ENCODE data around the gene GABBR2. TPM values are rescaled to one million over a fixed set of nuclear protein-coding genes. Genes with fewer than 3 reads are reported as not detected.

GABBR2 gene
- polyA plus RNA-seq, 1 of the 3 experiments (the other 2 are of a cell fraction), result not detected

GRCh38 chr9:98504298-98505282, 204.1 kb downstream of the GABBR2 start:
- no peaks in the 10 kb centered on the region; the same call in 1 of the 2 replicates for H3K27me3 ChIP-seq (ENCODE audit: insufficient read depth)
- ChIA-PET POLR2A (no interaction called here), CTCF (interaction anchor here (1.1 kb wide), 1 partner anchor 271 kb away, joined by 3 read pairs; no protein-coding TSS in a partner anchor)
- peak; percentile 44; the same call in 1 of the 2 replicates for TF ChIP-seq NFIC (IDR thresholded peaks at IDR 0.05; ENCODE audit: borderline replicate concordance)
- no peak for TF ChIP-seq MXI1 (IDR thresholded peaks at IDR 0.05; ENCODE audit: low read depth, low read length)
- TF ChIP-seq NRF1 (IDR thresholded peaks at IDR 0.05; ENCODE audit: low read depth, low read length), result no peak
- TF ChIP-seq RAD21 (IDR thresholded peaks at IDR 0.05; ENCODE audit: low read length), result no peak
- no peak for DNase-seq
- no peak overlapping the region for H3K4me3 ChIP-seq (ENCODE audit: low read depth in 2 of 2, low read length in 1 of 2)
- no peaks in the 10 kb centered on the region for H3K79me2 ChIP-seq (ENCODE audit: insufficient read depth)
- H3K4me1 ChIP-seq (ENCODE audit: control insufficient read depth in 1 of 2, insufficient read depth in 2 of 2, low read depth in 1 of 2, low read length in 1 of 2), result no peaks in the 10 kb centered on the region; a peak in 1 of 4 replicates
- H3K9me2 ChIP-seq, result no peaks in the 10 kb centered on the region
- H2AFZ ChIP-seq (ENCODE audit: low read depth), result no peak overlapping the region
- no peaks in the 10 kb centered on the region for H3K9me3 ChIP-seq
- H3K4me2 ChIP-seq, result no peak overlapping the region
- no peaks in the 10 kb centered on the region for H3F3A ChIP-seq (replicated peaks; ENCODE audit: insufficient read depth)
- H3K36me3 ChIP-seq (replicated peaks in 1 of 2; ENCODE audit: control insufficient read depth in 1 of 2, insufficient read depth in 2 of 2, low read length in 1 of 2), result no peaks in the 10 kb centered on the region
- WGBS (ENCODE audit: low lambda C conversion rate), result 47% methylated on average over 9 of the region's 9 CpGs
- no peak overlapping the region for H3K27ac ChIP-seq (ENCODE audit: low read depth in 2 of 2, low read length in 1 of 2)
- no peak overlapping the region for H3K9ac ChIP-seq
- H4K20me1 ChIP-seq (ENCODE audit: insufficient read depth), result no peaks in the 10 kb centered on the region

- WGBS (ENCODE audit: low lambda C conversion rate), result 25% methylated on average over 2 of the region's 2 CpGs
- H3F3A ChIP-seq (replicated peaks; ENCODE audit: insufficient read depth), result no peaks in the 10 kb centered on the region
- ChIA-PET POLR2A (no interaction called here), CTCF (no interaction called here)
- no peaks in the 10 kb centered on the region; a peak in 1 of 4 replicates for H3K4me1 ChIP-seq (ENCODE audit: control insufficient read depth in 1 of 2, insufficient read depth in 2 of 2, low read depth in 1 of 2, low read length in 1 of 2)
- no peak overlapping the region for H3K9ac ChIP-seq
- TF ChIP-seq RAD21 (IDR thresholded peaks at IDR 0.05; ENCODE audit: low read length) (no peak), MAX (IDR thresholded peaks at IDR 0.05; ENCODE audit: low read depth) (no peak), FOXJ3 (CRISPR knock-in tag; IDR thresholded peaks at IDR 0.05) (no peak)
- H3K9me2 ChIP-seq, result no peaks in the 10 kb centered on the region
- H3K9me3 ChIP-seq, result no peaks in the 10 kb centered on the region
- H2AFZ ChIP-seq (ENCODE audit: low read depth), result no peak overlapping the region
- no peaks in the 10 kb centered on the region for H4K20me1 ChIP-seq (ENCODE audit: insufficient read depth)
- H3K4me2 ChIP-seq, result no peak overlapping the region
- DNase-seq, result no peak
- no peak overlapping the region for H3K4me3 ChIP-seq (ENCODE audit: low read depth in 2 of 2, low read length in 1 of 2)
- H3K36me3 ChIP-seq (replicated peaks in 1 of 2; ENCODE audit: control insufficient read depth in 1 of 2, insufficient read depth in 2 of 2, low read length in 1 of 2), result no peaks in the 10 kb centered on the region
- H3K79me2 ChIP-seq (ENCODE audit: insufficient read depth), result no peaks in the 10 kb centered on the region
- H3K27ac ChIP-seq (ENCODE audit: low read depth in 2 of 2, low read length in 1 of 2), result no peak overlapping the region
- no peaks in the 10 kb centered on the region; the same call in 1 of the 2 replicates for H3K27me3 ChIP-seq (ENCODE audit: insufficient read depth)
These were observed 204.9 kb downstream of the GABBR2 start for GRCh38 chr9:98503867-98504266.

GRCh38 chr9:98502976-98503325, 205.8 kb downstream of the GABBR2 start:
- no peaks in the 10 kb centered on the region for H3K9me3 ChIP-seq
- POLR2A ChIA-PET, result no interaction called here

More at GRCh38 chr9:98502976-98503325, 205.8 kb downstream of the GABBR2 start:
- Histone ChIP-seq H3K4me2 (no peak overlapping the region), H3F3A (replicated peaks; ENCODE audit: insufficient read depth) (no peaks in the 10 kb centered on the region), H3K9ac (no peak overlapping the region), H3K36me3 (replicated peaks in 1 of 2; ENCODE audit: control insufficient read depth in 1 of 2, insufficient read depth in 2 of 2, low read length in 1 of 2) (no peaks in the 10 kb centered on the region), H3K4me3 (ENCODE audit: low read depth in 2 of 2, low read length in 1 of 2) (no peak overlapping the region), H2AFZ (ENCODE audit: low read depth) (peak overlapping the region; percentile 66; the same call in 1 of the 2 replicates), H3K79me2 (ENCODE audit: insufficient read depth) (no peaks in the 10 kb centered on the region), H3K9me2 (no peaks in the 10 kb centered on the region), H3K27me3 (ENCODE audit: insufficient read depth) (no peaks in the 10 kb centered on the region; the same call in 1 of the 2 replicates), H3K4me1 (ENCODE audit: control insufficient read depth in 1 of 2, insufficient read depth in 2 of 2, low read depth in 1 of 2, low read length in 1 of 2) (no peaks in the 10 kb centered on the region; a peak in 1 of 4 replicates), H3K27ac (ENCODE audit: low read depth in 2 of 2, low read length in 1 of 2) (no peak overlapping the region), H4K20me1 (ENCODE audit: insufficient read depth) (no peaks in the 10 kb centered on the region)
- WGBS (ENCODE audit: low lambda C conversion rate), result 42% methylated on average over 5 of the region's 5 CpGs
- CTCF ChIA-PET, result interaction anchor here (0.6 to 1.0 kb wide), 2 partner anchors 10 to 243 kb away, joined by 3 read pairs; no protein-coding TSS in a partner anchor
- no peak for TF ChIP-seq GABPA (IDR thresholded peaks at IDR 0.05; ENCODE audit: low read depth)
- TF ChIP-seq MXI1 (IDR thresholded peaks at IDR 0.05; ENCODE audit: low read depth, low read length), result no peak
- TF ChIP-seq CTCF (IDR thresholded peaks at IDR 0.05), result no peak
- TF ChIP-seq EZH2phosphoT487 (IDR thresholded peaks at IDR 0.05; ENCODE audit: borderline replicate concordance, low read depth), result no peak
- no peak for TF ChIP-seq PBX3 (IDR thresholded peaks at IDR 0.05)
- TF ChIP-seq RFX5 (IDR thresholded peaks at IDR 0.05; ENCODE audit: low read length), result no peak
- no peak for TF ChIP-seq RAD21 (IDR thresholded peaks at IDR 0.05; ENCODE audit: low read length)
- no peak for DNase-seq
